IMR-90 (cell line): Measurements from ENCODE around the gene ELMO1. TPM values are rescaled to one million over a fixed set of nuclear protein-coding genes. Genes with fewer than 3 reads are reported as not detected.

ENCODE experiments used
- ATAC-seq: fragments of 200-7000 bp; cut with Tn5 transposase; 2 replicates; pipeline ENCODE4 v1.9.1; 2020; ENCODE audit warnings: low read depth, mild to moderate bottlenecking, moderate library complexity
- BruUV-seq: library from RNA; stranded (reverse); fragments of 400-500 nt; replicated peaks from 2 replicates; lab custom pipeline; 2021; lab: Mats Ljungman, UMichigan
- CTCF ChIA-PET: fragments of 300-600 bp; formaldehyde crosslinking; extraction: SDS; loops from one replicate; lab custom pipeline; 2021; ENCODE audit warnings: antibody characterized with exemption; lab: Yijun Ruan, JAX
- POLR2A ChIA-PET: fragments of 300-600 bp; sonication (Branson Sonifier 250); formaldehyde crosslinking; loops from one replicate; lab custom pipeline; 2022; ENCODE audit warnings: antibody characterized with exemption; ENCODE audit not compliant: unreplicated experiment; lab: Charles Lee
- DNase-seq: peaks from one replicate; pipeline ENCODE4 v3.0.0; 2013
- H2AFZ ChIP-seq: replicated peaks from 2 replicates; pipeline ENCODE3; 2013; ENCODE audit warnings: low read length, mild to moderate bottlenecking; ENCODE audit not compliant: poor library complexity
- H2AK5ac ChIP-seq: 2 replicates; pipeline ENCODE4 v1.6.1; 2013; ENCODE audit warnings: low read depth, low read length, inconsistent platforms
- H2AK9ac ChIP-seq: replicated peaks from 2 replicates; pipeline ENCODE3; 2013; ENCODE audit warnings: mild to moderate bottlenecking, low read depth, low read length, moderate library complexity; ENCODE audit not compliant: poor library complexity
- H2BK120ac ChIP-seq: 2 replicates; pipeline ENCODE4 v1.6.1; 2013; ENCODE audit warnings: low read depth, low read length, inconsistent platforms
- H2BK15ac ChIP-seq: 3 replicates; pipeline ENCODE4 v1.6.1; 2013; ENCODE audit warnings: low read depth, low read length, inconsistent platforms
- H2BK20ac ChIP-seq: 2 replicates; pipeline ENCODE4 v1.6.1; 2013; ENCODE audit warnings: low read depth, mild to moderate bottlenecking, inconsistent platforms, low read length, moderate library complexity
- H2BK5ac ChIP-seq: 2 replicates; pipeline ENCODE4 v1.6.1; 2013; ENCODE audit warnings: mild to moderate bottlenecking, low read depth, low read length, inconsistent platforms; ENCODE audit not compliant: poor library complexity, severe bottlenecking
- H3K14ac ChIP-seq: replicated peaks from 2 replicates; pipeline ENCODE4 v1.6.1; 2013; ENCODE audit warnings: low read depth, low read length, inconsistent platforms
- H3K18ac ChIP-seq: 2 replicates; pipeline ENCODE4 v1.6.1; 2013; ENCODE audit warnings: low read depth, low read length, control low read depth
- H3K23ac ChIP-seq: 2 replicates; pipeline ENCODE4 v1.6.1; 2013; ENCODE audit warnings: low read depth, low read length, inconsistent platforms
- H3K27ac ChIP-seq: 2 replicates; pipeline ENCODE4 v1.5.1; 2013; ENCODE audit warnings: mild to moderate bottlenecking, control low read depth, low read length; ENCODE audit not compliant: insufficient read depth
- H3K27me3 ChIP-seq: 2 replicates; pipeline ENCODE4 v1.6.1; 2013; ENCODE audit warnings: low read length; ENCODE audit not compliant: control insufficient read depth, insufficient read depth
- H3K36me3 ChIP-seq: 2 replicates; pipeline ENCODE4 v1.6.1; 2013; ENCODE audit warnings: low read length, mixed read lengths; ENCODE audit not compliant: control insufficient read depth, insufficient read depth
- H3K4ac ChIP-seq: 2 replicates; pipeline ENCODE4 v1.6.1; 2013; ENCODE audit warnings: low read depth, low read length, inconsistent platforms
- H3K4me1 ChIP-seq: 2 replicates; pipeline ENCODE4 v1.6.1; 2013; ENCODE audit warnings: low read length, mixed read lengths; ENCODE audit not compliant: control insufficient read depth, insufficient read depth
- H3K4me2 ChIP-seq: 2 replicates; pipeline ENCODE4 v1.6.1; 2013; ENCODE audit warnings: low read depth, mild to moderate bottlenecking, control low read depth, low read length, moderate library complexity
- H3K4me3 ChIP-seq: 2 replicates; pipeline ENCODE4 v1.5.1; 2013; ENCODE audit warnings: low read depth, mild to moderate bottlenecking, control low read depth, low read length, moderate library complexity; ENCODE audit not compliant: insufficient read depth
- H3K56ac ChIP-seq: 2 replicates; pipeline ENCODE4 v1.6.1; 2013; ENCODE audit warnings: low read length, inconsistent platforms; ENCODE audit not compliant: insufficient read depth; ENCODE audit errors: extremely low read depth
- H3K79me1 ChIP-seq, 2 experiments: 2 replicates each; pipeline ENCODE4 v1.6.1; 2013; ENCODE audit warnings: low read length in 2 of 2, inconsistent platforms in 1 of 2, low read depth in 1 of 2
- H3K9ac ChIP-seq: 2 replicates; pipeline ENCODE4 v1.6.1; 2013; ENCODE audit warnings: low read depth, low read length, control low read depth
- H3K9me1 ChIP-seq: 2 replicates; pipeline ENCODE4 v1.6.1; 2013; ENCODE audit warnings: low read length, inconsistent platforms; ENCODE audit not compliant: insufficient read depth
- H3K9me3 ChIP-seq: 2 replicates; pipeline ENCODE4 v1.6.1; 2013; ENCODE audit warnings: low read length; ENCODE audit not compliant: control insufficient read depth, insufficient read depth
- H4K20me1 ChIP-seq: 2 replicates; pipeline ENCODE4 v1.6.1; 2013; ENCODE audit warnings: low read length, inconsistent platforms; ENCODE audit not compliant: insufficient read depth
- H4K5ac ChIP-seq: 2 replicates; pipeline ENCODE4 v1.6.1; 2013; ENCODE audit warnings: mild to moderate bottlenecking, low read depth, low read length, control low read depth
- H4K8ac ChIP-seq, 2 experiments: 2 replicates each; pipeline ENCODE4 v1.6.1; 2013; ENCODE audit warnings: low read depth in 2 of 2, low read length in 2 of 2, control low read depth in 1 of 2, inconsistent platforms in 1 of 2
- H4K91ac ChIP-seq: 2 replicates; pipeline ENCODE4 v1.6.1; 2013; ENCODE audit warnings: low read depth, low read length, inconsistent platforms; ENCODE audit not compliant: insufficient read depth
- BHLHE40 ChIP-seq: fragments of 150-350 bp; IDR thresholded peaks from 2 replicates; pipeline ENCODE4 v1.6.1; 2016; ENCODE audit warnings: mild to moderate bottlenecking, low read depth, low read length
- RAD21 ChIP-seq: IDR thresholded peaks from 2 replicates; pipeline ENCODE4 v1.6.1; 2012; ENCODE audit warnings: low read length, improper control_type of control experiment
- RFX5 ChIP-seq: IDR thresholded peaks from 2 replicates; pipeline ENCODE4 v1.8.0; 2012; ENCODE audit warnings: low read depth, mild to moderate bottlenecking, low read length, moderate library complexity
- WGBS, 2 experiments: methylation state at CpG; one replicate each; pipeline versions ENCODE4 v1.1.5 to v1.1.7; 2013; ENCODE audit warnings: missing lambda C conversion rate in 2 of 2; ENCODE audit not compliant: insufficient read length in 1 of 2; ENCODE audit errors: extremely low coverage in 2 of 2; 5-methylcytosine and 5-hydroxymethylcytosine counted together
- dilution Hi-C: fragments of 300-500 bp; cut with HindIII; formaldehyde crosslinking; loops from one replicate; pipeline ENCODE4 v1.14.3; 2018; ENCODE audit warnings: low sequenced_read_pairs; ENCODE audit not compliant: unreplicated experiment
- in situ Hi-C: fragments of 300-500 bp; cut with MboI; formaldehyde crosslinking; loops from 3 replicates; pipeline ENCODE4 v1.14.3; 2019; ENCODE audit warnings: low sequenced_read_pairs, inconsistent platforms, mixed read lengths
- intact Hi-C: fragments of 100-400 bp; cut with micrococcal nuclease; formaldehyde crosslinking; loops from 2 replicates; pipeline ENCODE4 v1.10.0; 2022
- polyA plus RNA-seq, 3 experiments: library from polyadenylated mRNA; depleted of rRNA; stranded (reverse); fragments of >200 nt; gene quantifications; 2 replicates each; pipeline ENCODE4 v1.2.3, GENCODE V29; 2012; ENCODE audit warnings: low replicate concordance in 1 of 3
- total RNA-seq: library from RNA; depleted of rRNA; stranded (reverse); fragments of >200 nt; gene quantifications from 2 replicates; pipeline ENCODE4 v1.2.3, GENCODE V29; 2012

The ELMO1 gene
- total and polyA plus RNA-seq, 2 of the 4 experiments (the other 2 are of a cell fraction), result 0.03 TPM; not detected in 1

GRCh38 chr7:36809510-36809909 is 639.2 kb downstream of the ELMO1 start:
- intact Hi-C loops, result no loop called here
- no peak overlapping the region for H3K9ac ChIP-seq
- WGBS, 2 experiments, result 20% methylated on average over 1 of the region's 3 CpGs; no CpG with 5 or more reads in 1 of the 2 experiments
- H3K4me2 ChIP-seq, result no peak overlapping the region
- H3K4me3 ChIP-seq, result no peak overlapping the region
- H3K36me3 ChIP-seq, result no peaks in the 10 kb centered on the region
- H4K91ac ChIP-seq, result no peak overlapping the region
- POLR2A ChIA-PET, result no interaction called here
- no peak overlapping the region for H3K56ac ChIP-seq
- H4K5ac ChIP-seq, result no peak overlapping the region
- H2BK5ac ChIP-seq, result no peak overlapping the region
- H2AK9ac ChIP-seq, result no peak overlapping the region
- no peak overlapping the region for H2AFZ ChIP-seq
- H3K27ac ChIP-seq, result no peak overlapping the region
- ATAC-seq (no peak), DNase-seq (no peak)
- no peaks in the 10 kb centered on the region for H3K27me3 ChIP-seq
- no peak overlapping the region for H3K14ac ChIP-seq
- no peaks in the 10 kb centered on the region for H3K9me1 ChIP-seq
- H4K8ac ChIP-seq, result no peak overlapping the region
- no peak overlapping the region for H2BK20ac ChIP-seq
- H3K23ac ChIP-seq, result no peak overlapping the region
- CTCF ChIA-PET, result no interaction called here
- no peaks in the 10 kb centered on the region for H4K20me1 ChIP-seq
- H3K4me1 ChIP-seq, result no peaks in the 10 kb centered on the region
- H2BK15ac ChIP-seq, result no peak overlapping the region
- no peaks in the 10 kb centered on the region for H3K9me3 ChIP-seq
- H3K4ac ChIP-seq, result no peak overlapping the region
- dilution Hi-C loops, result no loop called here
- no peak overlapping the region for H3K18ac ChIP-seq
- TF ChIP-seq RAD21, result no peak
- TF ChIP-seq BHLHE40, result no peak
- no peak for TF ChIP-seq RFX5
- no TSS peak for BruUV-seq
- no peaks in the 10 kb centered on the region for H3K79me1 ChIP-seq
- in situ Hi-C loops, result no loop called here
- H2AK5ac ChIP-seq, result no peak overlapping the region
- H2BK120ac ChIP-seq, result no peak overlapping the region
